NCI-H1105 treated with DMSO at 0.1 percent for 48 hours (cell line): ENCODE data around the gene DPP6.
"Not testable (repeated sequence)": the region's sequence is repeated elsewhere in the genome, so short reads cannot be mapped to it uniquely, and the experiment has no call there.

Experiments
- DNase-seq: peaks from one replicate; lab custom pipeline; 2025; lab: John Stamatoyannopoulos, UW

DPP6 gene

DNA sequence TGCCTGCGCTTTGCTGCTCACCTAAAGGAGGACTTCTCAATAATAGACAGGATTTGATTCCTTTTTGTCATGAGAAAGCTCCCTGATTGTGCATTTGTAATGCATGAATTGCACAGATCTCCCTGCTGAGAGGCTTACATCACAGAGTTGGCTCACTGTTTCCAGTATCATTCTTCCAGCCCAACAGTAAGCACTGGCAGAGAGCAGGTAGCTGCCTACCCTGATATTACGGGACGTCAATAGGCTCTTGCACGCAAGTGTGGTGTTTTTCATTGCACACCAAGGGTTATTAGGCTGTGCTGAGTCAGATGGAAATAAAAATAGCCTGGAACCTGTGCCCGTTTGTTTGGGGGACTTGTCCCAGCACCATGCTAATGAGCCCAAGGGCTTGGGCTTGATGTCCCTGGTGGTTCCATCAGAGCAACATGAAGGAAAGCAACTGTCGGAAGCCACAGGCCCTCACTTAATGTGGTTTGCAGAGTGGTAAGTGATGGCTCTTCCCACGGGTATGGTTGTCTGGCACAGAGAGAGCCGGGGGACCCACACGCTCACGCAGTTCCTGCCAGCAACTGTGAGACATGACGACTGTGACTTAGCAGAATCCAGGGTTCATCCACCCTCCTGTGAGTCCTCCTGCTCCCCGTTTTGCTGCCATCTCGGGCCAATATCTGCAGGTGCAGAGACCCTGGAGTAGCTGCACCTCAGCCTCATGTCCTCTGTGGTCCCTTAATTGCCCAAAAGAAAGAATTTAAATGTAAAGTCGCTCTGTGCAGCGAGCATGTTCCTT, 20.4 kb downstream of the DPP6 start:
- DNase-seq = not testable (repeated sequence)

DNA sequence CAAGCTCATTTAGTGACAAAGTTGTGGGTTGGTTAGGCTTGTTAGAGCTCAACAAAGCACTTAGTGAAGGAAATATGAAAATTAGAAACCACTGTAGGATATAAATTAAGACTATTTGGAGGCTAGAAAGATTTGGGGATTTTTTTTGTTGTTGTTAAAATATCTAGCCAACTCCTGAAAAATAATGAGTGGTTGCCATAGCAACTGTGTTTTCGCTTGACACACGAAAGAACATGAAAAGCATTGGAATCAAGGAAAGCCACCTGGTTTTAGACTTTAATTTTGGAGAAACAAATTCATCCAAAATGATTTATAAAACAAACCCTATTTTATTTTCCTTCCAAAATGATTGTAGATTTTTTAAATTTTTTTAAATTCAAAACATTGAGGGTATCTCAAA, 26.3 kb downstream of the DPP6 start:
- DNase-seq = not testable (repeated sequence)

DNA sequence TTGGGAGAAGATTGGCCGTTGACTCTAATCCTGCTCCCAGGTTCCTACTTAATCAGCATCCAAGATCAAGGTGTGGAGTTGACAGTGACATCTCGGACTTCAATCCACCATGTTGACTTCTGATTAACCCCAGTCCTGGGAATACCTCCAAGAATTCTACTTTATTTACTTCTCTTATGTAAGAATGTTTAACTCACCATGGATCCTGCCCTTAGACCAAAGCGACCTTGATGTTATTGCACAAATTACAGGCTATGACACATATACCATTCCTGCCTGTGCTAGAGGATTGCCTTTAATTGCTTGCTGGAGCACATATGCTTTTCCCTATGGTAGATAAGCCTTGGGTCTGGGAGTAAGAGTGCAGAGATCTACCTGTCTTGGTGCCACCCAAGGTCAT, 28.1 kb downstream of the DPP6 start:
- DNase-seq = not testable (repeated sequence)

DNA sequence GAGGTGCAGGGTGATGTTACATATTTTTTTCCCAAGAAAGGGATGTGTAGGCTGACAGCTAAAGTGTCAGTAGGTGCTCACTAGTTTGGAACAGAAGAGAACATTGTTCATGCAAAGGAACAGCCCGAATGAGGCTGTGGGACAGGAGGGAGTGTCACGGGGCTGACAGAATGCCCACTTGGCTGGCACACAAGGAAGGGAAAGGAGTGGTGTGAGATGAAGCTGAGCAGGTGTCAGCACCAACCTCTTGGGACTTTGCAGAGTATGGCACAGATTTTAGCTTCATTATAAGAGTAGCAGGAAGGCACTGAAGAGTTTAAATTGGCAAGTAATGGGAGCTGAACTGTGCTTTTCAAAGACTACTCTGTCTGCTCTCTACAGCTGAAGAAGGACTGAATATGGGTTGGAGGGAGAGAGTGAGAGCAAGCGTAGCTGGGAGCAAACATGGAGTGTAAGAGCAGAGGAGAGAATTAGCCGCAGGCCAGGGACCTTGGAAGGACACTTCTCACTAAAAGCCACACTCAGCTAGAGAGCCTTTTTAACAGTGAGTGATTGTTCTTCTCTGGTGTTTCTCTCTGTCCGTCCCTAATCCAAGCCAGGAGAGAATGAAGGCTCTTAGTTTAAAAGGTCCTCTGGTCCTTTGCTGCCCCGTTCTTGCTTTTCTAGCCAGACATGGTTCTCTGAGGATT, 35.0 kb downstream of the DPP6 start:
- DNase-seq = not testable (repeated sequence)

DNA sequence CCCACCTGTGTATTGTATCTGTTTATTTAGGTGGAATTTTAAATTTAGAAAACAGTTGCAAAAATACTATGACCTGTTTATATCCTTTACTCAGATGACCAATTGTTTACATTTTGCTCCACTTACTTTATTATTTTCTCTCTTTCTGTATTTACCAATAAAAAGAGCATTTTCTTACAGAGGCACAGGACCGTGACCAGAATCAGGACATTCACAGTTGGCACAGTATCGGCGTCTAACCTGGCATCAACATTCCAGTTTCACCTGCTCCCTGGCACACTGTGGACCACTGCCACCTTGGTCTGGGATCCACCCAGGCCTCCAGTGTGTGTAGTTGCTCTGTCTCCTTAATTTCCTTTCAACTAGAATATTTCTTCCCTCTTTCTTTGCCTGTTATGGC, 39.9 kb downstream of the DPP6 start:
- not testable (repeated sequence) for DNase-seq

DNA sequence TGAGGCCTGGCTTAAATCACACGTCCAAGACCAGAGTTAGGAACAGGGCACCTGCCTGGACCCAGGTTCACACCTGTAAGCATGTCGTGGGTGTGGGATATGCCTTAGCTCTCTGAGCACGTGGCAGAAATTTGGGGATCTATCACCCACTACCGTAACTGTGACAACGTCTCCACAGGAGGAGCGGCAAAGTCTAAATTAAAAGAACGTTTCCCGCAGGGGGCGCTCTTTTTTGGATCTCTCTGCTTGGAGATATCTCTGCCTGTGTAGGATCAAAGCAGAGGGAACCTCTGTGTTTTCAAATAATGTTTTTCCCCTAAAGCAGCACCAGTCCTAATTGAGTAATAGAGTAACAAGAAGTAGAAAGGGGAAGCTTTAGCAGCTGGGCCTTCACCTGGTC, 43.0 kb downstream of the DPP6 start:
- not testable (repeated sequence) for DNase-seq

DNA sequence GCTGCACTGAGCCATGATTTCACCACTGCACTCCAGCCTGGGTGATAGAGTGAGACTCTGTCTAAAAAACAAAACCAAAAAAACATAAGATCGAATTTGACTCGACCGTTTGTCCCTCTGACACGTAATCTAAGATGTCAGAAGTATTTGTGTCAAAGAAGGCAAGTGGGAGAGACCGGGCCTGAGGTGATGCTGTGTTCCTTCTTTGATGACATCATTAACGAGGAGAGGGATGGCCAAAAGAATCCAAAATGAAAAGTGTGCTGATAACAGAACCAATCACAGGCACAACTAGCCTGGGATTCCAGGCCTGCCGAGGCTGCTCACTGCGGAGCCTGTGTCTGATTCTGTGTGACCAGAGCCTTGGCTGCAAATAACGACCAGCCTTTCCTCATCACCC, 52.9 kb downstream of the DPP6 start:
- DNase-seq = not testable (repeated sequence)

DNA sequence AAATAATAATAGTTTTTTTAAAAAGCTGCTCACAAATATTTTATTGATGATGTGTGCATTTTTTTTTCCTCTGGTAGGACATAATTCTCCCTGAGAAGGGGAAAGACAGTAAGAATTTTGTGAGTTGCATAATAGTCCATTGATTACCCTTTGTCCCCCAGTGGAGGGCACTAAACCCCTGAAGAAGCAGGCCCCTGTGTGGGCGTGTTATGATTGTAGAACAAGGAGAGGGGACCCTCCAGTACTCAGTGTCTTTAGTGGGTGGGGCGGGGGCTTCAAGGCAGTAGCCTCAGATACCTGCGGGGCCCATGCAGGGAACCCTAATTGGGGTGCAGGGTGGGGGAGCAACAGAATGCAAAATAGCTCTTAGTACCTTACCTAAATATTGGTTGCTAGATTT, 57.4 kb downstream of the DPP6 start:
- not testable (repeated sequence) for DNase-seq

DNA sequence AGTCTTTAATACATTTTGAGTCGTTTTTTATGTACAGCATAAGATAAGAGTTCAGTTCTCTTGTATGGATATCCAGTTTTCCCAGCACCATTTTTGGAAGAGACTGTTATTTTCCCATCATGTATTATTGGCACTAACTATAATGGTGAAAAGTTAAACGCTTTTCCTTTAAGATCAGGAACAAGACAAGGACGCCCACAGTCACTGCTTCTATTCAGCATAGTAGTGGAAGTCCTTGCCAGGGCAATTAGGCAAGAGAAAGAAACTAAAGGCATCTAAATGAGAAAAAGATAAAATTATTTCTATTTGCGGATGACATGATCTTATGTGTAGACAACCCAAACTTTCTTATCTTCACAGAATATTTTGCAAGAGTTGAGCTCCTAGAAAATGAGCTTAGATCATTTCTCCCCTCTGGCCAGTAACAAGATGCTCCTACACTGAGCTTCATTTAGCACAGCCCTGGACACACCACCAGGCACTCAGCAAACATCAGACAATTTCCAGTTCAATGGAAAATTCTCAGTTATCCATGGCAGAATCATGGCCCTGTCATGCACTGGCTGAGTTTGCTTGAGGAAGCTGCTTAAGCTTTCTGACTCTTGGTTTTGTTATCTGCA, 61.6 kb downstream of the DPP6 start:
- DNase-seq = not testable (repeated sequence)

DNA sequence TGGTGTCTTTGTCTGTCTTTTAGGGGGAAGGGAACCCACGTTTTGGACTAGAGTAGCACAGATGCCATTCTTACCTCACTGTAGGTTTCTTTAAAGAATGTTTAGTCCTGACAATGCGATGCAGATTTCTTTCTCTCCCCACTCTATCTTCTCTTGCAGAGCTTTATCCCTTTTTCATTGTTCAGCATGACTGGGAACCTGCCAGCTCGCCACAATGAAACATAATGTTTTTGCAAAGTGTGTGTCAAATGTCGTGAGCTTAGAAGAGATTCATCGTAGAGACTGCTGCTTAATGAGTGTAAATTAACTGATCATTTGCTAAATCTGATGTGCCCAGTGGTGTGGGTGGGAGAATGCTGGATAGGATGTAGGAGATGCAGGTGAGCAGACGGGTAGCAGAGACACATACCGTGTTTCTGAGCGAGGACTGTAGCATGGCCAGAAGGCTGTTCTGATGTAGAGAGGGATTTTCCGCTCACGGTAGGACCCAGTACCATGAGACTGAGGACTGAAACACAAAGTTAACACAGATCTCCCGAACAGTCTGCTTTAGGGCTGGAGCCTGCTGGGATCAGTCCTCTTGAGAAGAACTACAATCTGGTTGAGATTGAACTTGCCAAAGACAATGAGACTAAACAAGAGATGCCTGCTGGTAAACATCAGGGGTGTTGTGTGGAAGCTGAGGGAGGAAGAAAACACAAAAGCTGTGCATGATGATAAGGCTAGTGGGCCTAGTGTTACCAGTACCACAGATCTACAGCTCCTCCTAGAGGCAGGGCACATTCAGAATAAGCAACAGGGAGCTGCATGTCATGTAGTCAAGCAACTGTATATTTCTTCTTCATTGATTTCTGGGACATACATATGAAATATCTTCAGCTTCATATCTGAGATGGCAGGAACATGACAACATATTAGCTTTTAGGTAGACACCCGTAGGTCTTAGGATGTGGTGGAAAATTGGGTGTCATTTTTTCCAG, 65.5 kb downstream of the DPP6 start:
- DNase-seq = not testable (repeated sequence)

DNA sequence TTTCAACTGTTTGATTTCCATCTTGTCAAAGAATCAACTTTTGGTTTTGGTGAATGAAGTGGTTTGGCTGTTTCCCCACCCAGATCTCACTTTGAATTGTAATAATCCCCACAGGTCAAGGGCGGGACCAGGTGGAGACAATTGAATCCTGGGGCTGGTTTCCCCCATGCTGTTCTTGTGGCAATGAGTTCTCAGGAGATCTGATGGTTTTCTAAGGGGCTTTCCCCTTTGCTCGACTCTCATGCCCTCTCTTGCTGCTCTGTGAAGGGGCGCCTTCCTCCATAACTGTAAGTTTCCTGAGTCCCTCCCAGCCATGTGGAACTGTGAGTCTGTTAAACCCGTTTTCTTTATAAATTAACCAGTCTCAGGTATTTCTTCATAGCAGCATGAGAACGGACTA, 68.6 kb downstream of the DPP6 start:
- not testable (repeated sequence) for DNase-seq

DNA sequence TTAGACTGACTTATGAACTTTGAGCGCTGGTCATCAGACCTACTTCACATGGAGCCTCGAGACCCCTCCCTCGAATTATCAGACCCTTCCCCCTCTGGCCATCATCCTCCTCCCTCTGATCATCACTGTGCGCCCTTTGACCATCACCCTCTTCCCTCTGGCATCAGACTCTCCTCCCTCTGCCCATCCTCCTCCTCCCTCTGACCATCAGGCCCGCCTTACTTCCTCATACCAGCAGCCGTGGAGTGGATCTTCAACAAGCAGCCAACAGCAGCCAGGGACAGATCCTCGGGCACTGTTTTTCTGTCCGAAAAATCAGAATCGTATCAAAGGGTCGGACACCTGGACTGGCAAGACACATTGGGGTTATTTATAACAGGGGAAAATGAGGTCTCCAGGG, 70.5 kb downstream of the DPP6 start:
- not testable (repeated sequence) for DNase-seq

DNA sequence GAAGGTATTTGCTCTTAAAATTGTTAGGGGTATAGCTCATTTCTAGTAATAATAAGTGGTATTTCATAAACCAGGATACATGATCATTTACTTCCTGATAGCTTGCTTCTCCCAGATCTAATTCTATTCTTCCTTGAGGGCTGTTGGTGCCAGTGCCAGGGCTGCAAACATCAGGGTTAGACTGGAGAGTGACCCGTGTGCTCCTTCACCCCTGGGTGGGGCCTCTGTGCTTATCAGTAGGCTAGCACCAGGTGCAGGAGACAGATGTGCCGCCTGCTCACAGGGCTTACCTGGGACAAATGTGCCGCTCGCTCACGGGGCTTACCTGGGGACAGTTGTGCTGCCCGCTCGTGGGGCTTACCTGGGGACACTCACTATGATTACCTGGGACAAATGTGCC, 71.2 kb downstream of the DPP6 start:
- not testable (repeated sequence) for DNase-seq

DNA sequence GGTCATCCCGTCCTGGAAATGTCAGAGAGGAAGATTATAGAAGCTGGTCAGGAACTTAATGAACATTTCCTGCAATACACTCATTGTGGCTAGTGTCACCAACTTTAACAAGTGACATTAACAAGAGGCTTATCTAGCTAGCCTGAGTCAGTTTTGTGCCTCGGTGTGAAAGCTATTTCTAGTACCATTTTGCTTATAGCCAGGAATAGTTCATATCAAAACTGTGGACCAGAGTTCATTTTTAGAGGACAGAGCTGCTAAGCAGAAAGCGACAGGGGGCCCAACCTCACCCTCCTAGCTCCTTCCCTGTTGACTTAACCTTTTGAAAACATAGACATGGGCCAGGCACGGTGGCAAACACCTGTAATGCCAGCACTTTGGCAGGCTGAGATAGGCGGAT, 76.9 kb downstream of the DPP6 start:
- DNase-seq = not testable (repeated sequence)

DNA sequence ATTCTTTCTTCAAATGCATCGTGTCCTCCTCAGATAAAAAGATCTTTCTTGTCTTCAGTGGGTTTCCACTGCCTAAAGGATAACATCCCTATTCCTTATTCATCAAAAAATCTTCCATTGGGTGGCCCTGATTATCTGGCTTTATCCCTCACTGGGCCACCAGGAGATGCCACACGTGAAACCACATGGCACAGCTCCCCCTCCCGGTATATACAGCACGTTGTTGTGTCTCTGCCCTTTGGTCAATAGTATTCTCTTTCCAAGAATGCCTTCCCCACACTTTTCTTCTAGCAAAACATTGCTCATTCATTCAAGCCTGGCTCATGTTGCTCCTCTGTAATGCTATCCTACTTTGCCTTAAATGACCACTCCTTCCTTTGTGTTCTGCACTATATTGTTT, 80.4 kb downstream of the DPP6 start:
- not testable (repeated sequence) for DNase-seq

DNA sequence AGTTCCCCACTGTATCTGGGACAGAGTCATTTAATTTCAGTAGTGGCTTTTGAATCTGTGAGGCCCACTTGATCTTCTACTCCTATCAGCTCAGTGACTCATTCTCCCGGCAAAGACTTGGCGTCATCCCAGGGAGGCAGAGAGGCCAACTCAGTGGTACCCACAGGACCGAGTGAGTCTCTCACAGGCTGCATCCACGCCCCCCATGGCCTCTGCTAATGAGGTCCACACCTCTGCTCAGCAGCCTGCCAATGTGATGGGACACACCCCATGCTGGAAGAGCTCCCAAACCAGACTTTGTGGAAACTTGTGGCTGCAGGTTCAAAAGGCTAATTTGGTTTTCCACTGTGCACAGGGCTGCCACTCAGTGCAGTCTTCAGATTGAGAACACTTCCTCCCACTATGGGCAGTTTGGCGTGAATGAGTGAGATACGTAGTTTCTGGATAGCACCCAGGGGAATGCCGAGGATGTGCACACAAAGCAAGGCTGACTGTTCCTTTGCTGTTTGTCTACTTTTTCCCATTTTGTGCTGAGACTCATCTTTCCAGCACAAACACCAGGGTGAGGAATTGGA, 81.6 kb downstream of the DPP6 start:
- DNase-seq = not testable (repeated sequence)

DNA sequence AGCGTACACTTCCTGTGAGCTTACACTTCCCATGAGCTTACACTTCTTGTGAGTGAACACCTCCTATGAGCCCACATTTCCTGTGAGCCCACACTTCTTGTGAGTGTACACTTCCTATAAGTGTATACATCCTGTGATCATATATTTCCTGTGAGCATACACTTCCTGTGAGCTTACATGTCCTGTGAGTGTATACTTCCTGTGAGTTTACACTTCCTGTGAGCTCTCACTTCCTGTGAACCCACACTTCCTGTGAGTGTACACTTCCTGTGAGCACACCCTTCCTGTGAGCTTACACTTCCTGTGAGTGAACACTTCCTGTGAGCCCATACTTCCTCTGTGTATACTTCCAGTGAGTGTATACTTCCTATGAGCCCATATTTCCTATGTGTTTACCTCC, 82.5 kb downstream of the DPP6 start:
- not testable (repeated sequence) for DNase-seq

DNA sequence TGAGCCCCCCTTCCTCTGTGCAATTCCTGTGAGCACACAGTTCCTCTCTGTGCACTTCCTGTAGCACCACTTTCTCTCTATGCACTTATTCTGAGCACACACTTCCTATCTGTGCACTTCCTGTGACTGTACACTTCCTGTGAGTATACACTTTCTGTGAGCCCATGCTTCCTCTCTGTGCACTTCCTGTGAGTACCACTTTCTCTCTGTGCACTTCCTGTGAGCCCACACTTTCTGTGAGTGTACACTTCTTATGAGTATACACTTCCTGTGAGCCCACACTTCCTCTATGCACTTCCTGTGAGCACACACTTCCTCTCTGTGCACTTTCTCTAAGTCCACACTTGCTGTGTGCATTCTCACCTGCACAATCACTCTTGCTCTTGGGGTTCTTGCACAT, 83.4 kb downstream of the DPP6 start:
- DNase-seq = not testable (repeated sequence)

DNA sequence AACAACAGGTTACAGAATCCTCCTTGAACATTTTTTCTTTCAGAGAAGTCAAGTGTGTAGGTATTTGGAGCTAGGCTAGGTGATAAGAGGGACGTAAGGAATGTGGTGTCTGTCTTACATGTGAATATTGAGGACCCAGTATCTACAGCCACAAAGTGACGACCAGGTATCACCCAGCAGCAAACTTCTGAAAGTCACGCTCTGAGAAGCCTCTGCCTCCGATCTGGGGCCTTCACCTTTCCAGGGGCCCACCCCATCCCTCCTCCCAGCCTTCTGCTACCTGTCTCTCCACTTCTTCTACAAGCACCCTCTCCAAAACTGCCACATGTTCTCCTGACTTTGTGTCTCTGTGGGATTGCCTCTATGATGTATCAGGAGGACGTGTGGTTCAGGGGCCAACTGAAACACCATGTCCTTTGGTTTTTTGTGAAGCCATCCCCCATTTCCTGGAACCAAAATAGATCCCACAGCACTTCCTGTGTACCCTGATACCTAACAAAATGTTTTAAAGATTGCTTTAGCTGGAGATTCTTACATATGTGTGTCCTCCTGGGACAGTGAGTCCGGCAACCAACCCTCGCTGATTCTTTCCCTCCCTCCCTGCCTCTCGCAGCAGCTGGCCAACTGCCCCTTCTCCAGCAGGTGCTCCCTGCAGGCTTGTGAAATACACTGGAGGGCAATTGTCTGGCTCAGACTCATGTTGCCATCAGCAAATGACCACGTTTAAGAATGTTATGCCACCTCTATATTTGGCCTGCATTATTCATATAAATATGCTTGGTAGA, 93.9 kb downstream of the DPP6 start:
- DNase-seq = not testable (repeated sequence)

DNA sequence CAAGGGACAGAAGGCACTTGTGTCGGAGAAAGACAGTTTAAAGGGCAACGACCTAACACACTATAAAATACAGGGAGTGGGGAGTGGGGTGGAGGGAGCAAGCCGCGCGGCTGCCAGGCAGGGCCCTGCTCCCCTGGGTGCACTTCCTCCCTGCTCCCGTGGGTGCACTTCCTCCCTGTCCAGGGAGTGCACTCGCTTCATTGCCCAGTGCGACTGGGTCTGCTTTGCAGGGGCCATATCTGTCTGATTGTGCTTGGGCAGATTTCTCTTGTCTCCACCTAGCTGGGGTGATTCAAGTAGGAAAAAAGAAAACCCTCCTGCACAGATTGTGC, 94.5 kb downstream of the DPP6 start:
- not testable (repeated sequence) for DNase-seq
